NCI-H345 treated with DMSO at 0.1 percent for 48 hours (cell line): ENCODE measurements around the gene ZNF438.
A peak's percentile ranks its signal among the peaks of the same experiment; 100 is the strongest.

Experiments
- DNase-seq: peaks from one replicate; lab custom pipeline; 2025; ENCODE audit not compliant: unreplicated experiment; lab: John Stamatoyannopoulos, UW

The ZNF438 gene

GRCh38 chr10:30830315-30831230 is 201.1 kb downstream of the ZNF438 start:
- DNase-seq, result no peak

- no peak for DNase-seq
Observed at GRCh38 chr10:30829901-30830300, 201.8 kb downstream of the ZNF438 start.

DNA sequence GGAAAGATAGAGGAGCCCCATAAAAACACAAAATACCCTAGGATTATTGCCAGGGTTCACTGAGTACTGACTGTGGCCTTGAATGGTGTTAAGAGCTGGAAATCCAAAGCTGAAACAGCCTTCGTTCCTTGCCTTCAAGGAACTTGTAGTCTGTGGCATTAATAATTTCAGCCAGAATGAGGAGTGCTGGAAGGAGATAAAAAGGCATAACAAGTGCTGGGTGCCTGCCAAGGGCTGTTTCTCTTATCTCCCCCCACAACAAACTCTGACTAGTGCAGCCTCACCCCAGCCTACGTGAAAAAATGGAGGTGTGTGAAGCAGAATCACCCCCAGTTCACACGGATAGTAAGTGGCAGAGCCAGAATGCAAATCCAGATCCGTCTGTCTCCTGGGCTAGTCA is 203.0 kb downstream of the ZNF438 start:
- DNase-seq, result no peak

DNA sequence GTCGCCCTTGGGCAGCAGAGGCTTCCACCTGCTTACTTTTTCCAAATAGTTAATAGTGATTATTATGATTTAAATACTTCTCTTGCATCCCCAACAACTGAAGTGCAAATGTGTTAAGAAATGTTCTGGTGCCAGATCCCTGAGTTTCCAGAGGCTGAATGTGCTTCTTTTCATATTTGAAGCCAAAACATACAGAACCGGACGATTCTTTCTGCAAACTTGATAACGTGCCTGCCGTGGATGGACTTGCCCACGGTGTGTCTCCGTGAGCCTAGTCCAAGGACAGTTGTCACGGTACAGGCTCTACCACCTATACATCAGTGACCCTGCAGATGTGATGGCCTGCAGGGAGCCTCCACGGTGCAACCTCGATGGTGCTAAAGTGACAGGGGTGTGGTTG is 203.5 kb downstream of the ZNF438 start:
- no peak for DNase-seq

- peak; percentile 62 for DNase-seq
Observed at GRCh38 chr10:30827531-30828120, 204.0 kb downstream of the ZNF438 start.

DNA sequence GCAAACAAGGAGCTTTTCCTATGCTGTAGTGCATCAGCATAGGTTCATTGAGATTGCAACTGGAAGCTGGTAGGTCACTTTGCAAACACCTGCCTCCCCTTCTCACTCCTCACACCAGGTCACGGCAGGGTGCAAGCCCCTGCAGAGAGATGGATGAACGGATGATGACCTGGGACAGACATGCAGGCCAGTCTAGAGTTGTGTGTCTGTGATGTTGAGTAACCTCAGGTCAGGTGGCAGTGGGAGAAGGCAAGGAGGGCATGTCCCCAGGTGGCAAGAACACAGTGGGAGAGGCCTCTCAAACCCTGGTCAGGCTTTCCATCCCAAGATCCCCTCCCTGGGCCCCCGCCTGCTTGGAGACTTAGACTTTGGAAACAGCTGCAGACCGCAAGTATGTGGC is 205.0 kb downstream of the ZNF438 start:
- no peak for DNase-seq

- DNase-seq, result no peak
Observed at GRCh38 chr10:30825495-30825894, 206.2 kb downstream of the ZNF438 start.

- no peak for DNase-seq
Observed at GRCh38 chr10:30825022-30825421, 206.6 kb downstream of the ZNF438 start.

GRCh38 chr10:30823651-30824050 is 208.0 kb downstream of the ZNF438 start:
- no peak for DNase-seq

GRCh38 chr10:30822693-30823465 is 208.8 kb downstream of the ZNF438 start:
- DNase-seq, result no peak

GRCh38 chr10:30821994-30822692 is 209.5 kb downstream of the ZNF438 start:
- no peak for DNase-seq

DNA sequence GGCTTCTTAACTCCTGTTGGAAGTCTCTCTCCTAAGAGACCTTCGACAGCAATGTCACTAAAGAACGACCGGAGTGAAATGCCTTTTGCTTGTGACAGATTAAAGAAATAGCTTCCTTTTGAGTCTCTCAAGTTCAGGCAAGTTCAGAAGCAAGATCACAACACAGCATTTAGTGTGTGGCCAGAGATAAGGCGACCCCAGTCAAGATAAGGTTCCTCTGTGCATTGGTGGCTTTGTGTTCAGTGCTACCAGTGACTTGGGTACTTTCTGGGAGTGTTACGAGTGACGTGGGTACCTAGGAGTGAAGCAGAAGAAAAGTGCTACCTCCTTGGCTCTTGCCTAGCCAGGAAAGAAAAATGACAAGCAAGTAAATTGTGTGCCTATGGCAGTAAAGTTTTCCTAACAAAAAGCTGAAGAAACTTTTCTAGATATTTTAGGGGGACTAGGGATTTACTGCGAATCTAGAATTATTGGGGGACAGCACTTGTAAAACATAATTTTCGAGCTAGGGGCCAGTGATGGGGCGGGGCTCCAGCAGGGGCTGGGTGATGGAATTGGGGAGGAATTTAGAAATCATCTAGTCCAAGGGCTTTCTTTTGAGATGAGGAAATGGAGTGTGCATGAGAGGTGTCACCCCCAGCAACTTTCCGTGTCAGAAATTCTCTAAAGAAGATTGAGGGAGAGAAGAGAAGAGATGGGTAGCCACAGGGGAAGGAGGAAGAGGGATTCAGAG is 210.2 kb downstream of the ZNF438 start:
- DNase-seq, result no peak

GRCh38 chr10:30820261-30820991 is 211.2 kb downstream of the ZNF438 start:
- no peak for DNase-seq

- DNase-seq, result no peak
Observed at GRCh38 chr10:30819341-30820181, 212.1 kb downstream of the ZNF438 start.

GRCh38 chr10:30818854-30819253 is 212.8 kb downstream of the ZNF438 start:
- DNase-seq, result no peak

- DNase-seq, result no peak
Observed at GRCh38 chr10:30818010-30818660, 213.5 kb downstream of the ZNF438 start.

DNA sequence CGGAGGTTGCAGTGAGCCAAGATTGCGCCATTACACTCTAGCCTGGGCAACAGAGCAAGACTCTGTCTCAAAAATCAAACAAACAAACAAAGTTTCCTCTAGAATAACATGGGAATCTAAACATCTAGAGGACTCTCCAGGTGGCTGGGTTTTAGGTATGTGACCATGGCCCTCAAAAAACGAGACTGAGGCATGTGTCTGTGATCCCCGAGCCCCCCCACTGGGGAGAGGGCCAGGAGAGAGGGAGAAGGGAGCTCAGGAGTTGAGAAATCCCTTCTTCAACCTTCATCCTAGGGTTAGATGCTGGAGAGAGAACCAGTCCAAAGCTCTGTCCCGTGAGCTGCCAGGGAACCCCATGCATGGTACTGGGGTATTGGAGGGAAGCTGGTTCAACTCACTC is 214.1 kb downstream of the ZNF438 start:
- no peak for DNase-seq

DNA sequence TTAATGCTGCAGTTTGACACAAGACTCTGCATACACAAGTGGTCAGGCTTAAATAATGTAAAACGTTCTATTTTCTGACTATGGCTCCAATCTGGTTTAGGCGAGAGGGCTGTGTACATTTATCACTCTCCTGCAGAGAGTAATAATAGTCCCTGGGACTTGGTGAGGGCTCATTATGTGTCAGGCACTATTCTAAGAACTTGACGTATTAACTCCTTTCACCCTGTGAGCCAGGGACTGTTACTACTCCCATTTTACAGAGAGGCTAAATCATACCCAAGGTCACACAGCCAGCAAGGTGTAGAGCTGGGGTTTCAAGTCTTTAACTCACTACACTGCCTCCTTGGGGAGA is 214.9 kb downstream of the ZNF438 start:
- no peak for DNase-seq
